Left lung (tissue), 10 donors: Measurements from ENCODE around the gene GNPTG. TPM values are rescaled to one million over a fixed set of nuclear protein-coding genes. Genes with fewer than 3 reads are reported as not detected.

Source experiments
- ATAC-seq: fragments of 200-7000 bp; cut with Tn5 transposase; one replicate; pipeline ENCODE4 v1.9.1; 2020; ENCODE audit warnings: moderate library complexity
- DNase-seq, 4 donors: peaks; one replicate each; pipeline ENCODE4 v3.0.0-alpha.2; 2013 to 2020
- H3K27ac ChIP-seq, 2 donors: fragments of 200-600 bp; sonication (generic) in 1 of 2; one replicate each; pipeline versions ENCODE4 v1.5.0 to v1.8.0; 2020 to 2021
- H3K27me3 ChIP-seq, 2 donors: fragments of 200-600 bp; sonication (generic) in 1 of 2; one replicate each; pipeline versions ENCODE4 v1.5.0 to v1.8.0; 2020 to 2021
- H3K36me3 ChIP-seq, 2 donors: fragments of 200-600 bp; sonication (generic) in 1 of 2; one replicate each; pipeline versions ENCODE4 v1.5.0 to v1.8.0; 2020 to 2021
- H3K4me1 ChIP-seq, 2 donors: fragments of 200-600 bp; one replicate each; pipeline ENCODE4 v1.8.0; 2021
- H3K4me3 ChIP-seq, 2 donors: fragments of 200-600 bp; sonication (generic) in 1 of 2; one replicate each; pipeline versions ENCODE4 v1.5.0 to v1.8.0; 2020 to 2021; ENCODE audit warnings: mild to moderate bottlenecking in 1 of 2
- H3K9me3 ChIP-seq, 2 donors: fragments of 200-600 bp; sonication (generic) in 1 of 2; one replicate each; pipeline versions ENCODE4 v1.5.0 to v1.8.0; 2020 to 2021
- intact Hi-C, 2 donors: fragments of 100-400 bp; cut with DNase I; formaldehyde crosslinking; loops; one replicate each; pipeline versions ENCODE4 v1.11.2 to v1.14.2; 2022
- polyA plus RNA-seq, 6 donors: library from polyadenylated mRNA; unstranded; fragments of 120-200 nt; gene quantifications; one replicate each; pipeline ENCODE4 v1.2.1, GENCODE V29; 2013; ENCODE audit not compliant: insufficient read length in 6 of 6
- total RNA-seq, 2 donors: library from RNA; stranded (reverse); fragmentation: NEBNext Ultra II Directional; extraction: Animal tissue kit (Norgen Biotek cat#: 25700); gene quantifications; one replicate each; pipeline ENCODE4 v1.2.1, GENCODE V29; 2021
- TF ChIP-seq, protein P1 (sequence below), 2 donors: fragments of 200-600 bp; sonication (generic) in 1 of 2; IDR thresholded peaks; one replicate each; pipeline versions ENCODE4 v1.5.0 to v1.8.0; 2021; ENCODE audit warnings: antibody characterized with exemption in 2 of 2
- donor health status: DM: no; HTN: yes; CAD: no.
- donor health status: DM: no; HTN: no; CAD: no.

GNPTG gene
- total and polyA plus RNA-seq, 8 donors: 32.0 to 97.4 (median 49.4) TPM

- DNase-seq (peak in 3 of 4 donors; percentile 61 to 85 (median 78)), ATAC-seq (peak; percentile 67)
- Histone ChIP-seq H3K36me3 (peaks cover 0 to 6% of the 10 kb centered on the region in 2 donors), H3K27me3 (peaks cover 34 to 66% of the 10 kb centered on the region in 2 donors), H3K9me3 (peaks cover 0 to 9% of the 10 kb centered on the region in 2 donors), H3K27ac (peak overlapping the region in 1 of 2 donors; percentile 53), H3K4me1 (peaks cover 5 to 37% of the 10 kb centered on the region in 2 donors), H3K4me3 (peak overlapping the region; percentile 2 to 36)
- TF ChIP-seq, protein P1, sequence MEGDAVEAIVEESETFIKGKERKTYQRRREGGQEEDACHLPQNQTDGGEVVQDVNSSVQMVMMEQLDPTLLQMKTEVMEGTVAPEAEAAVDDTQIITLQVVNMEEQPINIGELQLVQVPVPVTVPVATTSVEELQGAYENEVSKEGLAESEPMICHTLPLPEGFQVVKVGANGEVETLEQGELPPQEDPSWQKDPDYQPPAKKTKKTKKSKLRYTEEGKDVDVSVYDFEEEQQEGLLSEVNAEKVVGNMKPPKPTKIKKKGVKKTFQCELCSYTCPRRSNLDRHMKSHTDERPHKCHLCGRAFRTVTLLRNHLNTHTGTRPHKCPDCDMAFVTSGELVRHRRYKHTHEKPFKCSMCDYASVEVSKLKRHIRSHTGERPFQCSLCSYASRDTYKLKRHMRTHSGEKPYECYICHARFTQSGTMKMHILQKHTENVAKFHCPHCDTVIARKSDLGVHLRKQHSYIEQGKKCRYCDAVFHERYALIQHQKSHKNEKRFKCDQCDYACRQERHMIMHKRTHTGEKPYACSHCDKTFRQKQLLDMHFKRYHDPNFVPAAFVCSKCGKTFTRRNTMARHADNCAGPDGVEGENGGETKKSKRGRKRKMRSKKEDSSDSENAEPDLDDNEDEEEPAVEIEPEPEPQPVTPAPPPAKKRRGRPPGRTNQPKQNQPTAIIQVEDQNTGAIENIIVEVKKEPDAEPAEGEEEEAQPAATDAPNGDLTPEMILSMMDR (IDR thresholded peaks at IDR 0.05): no peak
- intact Hi-C loops: no loop called here
Observed at GRCh38 chr16:1331712-1332617, 19.8 kb upstream of the GNPTG start.

DNA sequence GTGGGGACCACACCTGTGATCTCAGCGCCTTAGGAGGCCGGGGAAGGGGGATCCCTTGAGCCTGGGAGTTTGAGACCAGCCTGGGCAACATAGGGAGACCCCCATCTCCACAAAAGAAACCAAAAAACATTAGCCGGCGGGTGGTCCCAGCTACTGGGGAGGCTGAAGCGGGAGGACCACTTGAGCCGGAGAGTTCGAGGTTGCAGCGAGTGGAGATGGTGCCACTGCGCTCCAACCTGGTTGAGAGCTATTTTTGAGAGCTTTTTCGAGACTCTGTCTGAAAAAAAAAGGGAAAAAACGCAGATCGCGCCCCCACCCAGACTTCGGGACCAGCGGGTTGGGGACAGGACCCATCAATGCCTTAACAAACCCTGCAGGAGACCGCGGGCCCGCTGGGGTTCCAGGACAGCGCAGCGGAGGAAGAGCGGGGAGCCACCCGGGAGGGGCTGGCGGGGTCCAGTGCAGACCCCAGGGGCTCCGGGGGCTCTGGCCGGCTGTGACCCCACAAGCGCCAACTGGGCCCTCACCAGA is 19.0 kb upstream of the GNPTG start:
- Histone ChIP-seq H3K4me3 (peak overlapping the region; percentile 7 to 36), H3K9me3 (peaks cover 0 to 9% of the 10 kb centered on the region in 2 donors), H3K36me3 (no peaks in the 10 kb centered on the region), H3K27ac (peak overlapping the region in 1 of 2 donors; percentile 53), H3K4me1 (peaks cover 5 to 37% of the 10 kb centered on the region in 2 donors), H3K27me3 (peaks cover 34 to 72% of the 10 kb centered on the region in 2 donors)
- intact Hi-C loops: no loop called here
- DNase-seq (no peak), ATAC-seq (no peak)
- TF ChIP-seq, protein P1 (IDR thresholded peaks at IDR 0.05): no peak

DNA sequence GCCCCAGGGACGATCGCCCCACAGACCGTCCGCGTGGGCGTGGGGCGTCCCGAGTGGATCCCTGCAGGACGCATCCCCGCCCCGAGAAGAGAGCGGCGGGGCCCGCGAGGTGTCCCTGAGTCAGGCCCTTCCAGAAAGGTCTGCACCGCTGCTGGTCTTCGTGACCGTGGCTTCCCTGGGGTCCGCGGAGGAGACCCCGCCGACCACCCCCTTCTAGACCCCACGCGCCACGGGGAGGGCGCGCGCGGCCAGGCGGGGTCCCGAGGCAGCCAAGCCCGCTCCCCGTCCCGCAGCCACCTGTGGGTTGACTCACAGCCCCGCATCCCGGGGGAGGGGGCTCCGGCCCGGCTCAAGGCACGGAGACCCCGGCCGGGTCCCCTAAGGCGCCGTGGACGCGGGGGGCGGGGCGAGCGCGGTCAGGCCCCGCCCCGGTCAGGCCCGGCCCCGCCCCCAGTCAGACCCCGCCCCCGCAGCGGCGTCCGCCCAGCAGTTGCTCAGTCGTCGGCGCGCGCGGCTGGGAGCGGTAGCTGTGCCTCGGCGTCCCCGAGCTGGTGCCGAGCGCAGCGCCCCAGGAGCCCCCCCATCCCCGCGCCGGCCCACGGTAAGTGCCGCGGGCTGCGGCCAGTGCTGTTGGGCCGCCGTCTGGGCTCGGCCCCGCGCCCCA is 18.4 kb upstream of the GNPTG start, which contains the start of gene BAIAP3:
BAIAP3 (plus strand) TSS at position 497 of the 664 bp plus-strand sequence. CDS start 4,905 bp downstream, outside the sequence.
- ATAC-seq (peak; percentile 78), DNase-seq (no peak)
- H3K9me3 ChIP-seq: peaks cover 0 to 9% of the 10 kb centered on the region in 2 donors
- no peaks in the 10 kb centered on the region for H3K36me3 ChIP-seq
- TF ChIP-seq, protein P1 (IDR thresholded peaks at IDR 0.05): no peak
- H3K4me1 ChIP-seq: peaks cover 5 to 37% of the 10 kb centered on the region in 2 donors
- peak within 1 kb of the TSS in 1 of 2 donors; percentile 53 for H3K27ac ChIP-seq
- H3K4me3 ChIP-seq: peak within 1 kb of the TSS; percentile 7 to 36
- H3K27me3 ChIP-seq: peaks cover 34 to 72% of the 10 kb centered on the region in 2 donors
- intact Hi-C loops: no loop called here

DNA sequence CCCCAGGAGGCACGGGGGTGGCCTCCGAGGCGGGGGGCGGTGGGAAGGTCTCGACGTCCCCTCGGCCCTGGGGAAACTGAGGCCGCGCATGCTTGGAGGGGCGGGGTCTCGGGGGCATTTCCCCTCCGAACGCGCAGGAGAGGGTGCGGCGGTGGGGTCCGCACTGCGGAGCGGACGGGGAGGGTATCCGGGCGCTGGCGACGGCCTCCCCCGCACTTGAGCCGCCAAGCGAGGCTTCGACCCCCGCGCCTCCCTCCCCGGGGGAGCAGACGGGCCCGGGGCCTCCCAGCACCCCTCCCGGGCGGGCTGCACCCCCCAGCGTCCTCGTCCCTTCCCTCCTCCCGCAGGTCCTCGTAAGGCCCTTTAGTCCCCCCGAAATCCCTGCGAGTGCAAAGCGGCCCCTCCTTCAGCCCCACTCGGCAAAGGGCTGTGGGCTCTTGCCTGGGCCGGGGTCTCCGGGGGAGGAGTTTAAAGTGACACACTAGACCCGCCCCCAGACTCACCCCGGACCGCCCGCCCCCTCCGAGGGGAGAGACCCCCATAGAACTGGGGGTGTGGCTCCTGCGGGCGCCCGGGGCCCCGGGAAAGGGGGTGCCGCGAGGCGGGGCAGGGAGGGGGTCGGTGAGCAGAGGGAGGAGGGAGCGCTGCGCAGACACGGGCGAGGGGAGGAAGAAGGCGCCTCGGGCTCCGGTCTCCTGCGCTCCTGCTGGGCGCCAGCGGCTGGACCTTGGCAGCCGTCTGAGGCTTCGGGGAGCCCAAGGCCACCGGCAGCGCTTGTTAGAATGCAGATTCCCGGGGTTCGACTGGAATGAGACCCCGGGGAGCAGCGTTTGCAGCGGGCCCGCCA is 17.7 kb upstream of the GNPTG start:
- Histone ChIP-seq H3K9me3 (peaks cover 0 to 9% of the 10 kb centered on the region in 2 donors), H3K27ac (no peak overlapping the region), H3K27me3 (peaks cover 34 to 72% of the 10 kb centered on the region in 2 donors), H3K36me3 (no peaks in the 10 kb centered on the region), H3K4me3 (peak overlapping the region in 1 of 2 donors; percentile 36), H3K4me1 (peaks cover 5 to 37% of the 10 kb centered on the region in 2 donors)
- DNase-seq (no peak), ATAC-seq (no peak)
- intact Hi-C loops: no loop called here
- TF ChIP-seq, protein P1 (IDR thresholded peaks at IDR 0.05): no peak
